Measurements from ENCODE around the gene NFE2L2.
"Not testable (repeated sequence)": the region's sequence is repeated elsewhere in the genome, so short reads cannot be mapped to it uniquely, and the experiment has no call there.

NFE2L2 gene

GRCh38 chr2:177279847-177280246, 15.3 kb upstream of the NFE2L2 start:
- no peak for DNase-seq

- no peak for DNase-seq
Observed at GRCh38 chr2:177275743-177276055, 11.2 kb upstream of the NFE2L2 start.

GRCh38 chr2:177275040-177275742, 10.7 kb upstream of the NFE2L2 start:
- DNase-seq, result no peak

GRCh38 chr2:177273408-177273807, 8.9 kb upstream of the NFE2L2 start:
- no peak for DNase-seq

- DNase-seq, result no peak
Observed at GRCh38 chr2:177272765-177273164, 8.2 kb upstream of the NFE2L2 start.

- no peak for DNase-seq
Observed at GRCh38 chr2:177271981-177272666, 7.6 kb upstream of the NFE2L2 start.

GRCh38 chr2:177270531-177270930, 6.0 kb upstream of the NFE2L2 start:
- no peak for DNase-seq

GRCh38 chr2:177268901-177269300, 4.4 kb upstream of the NFE2L2 start:
- DNase-seq, result no peak

GRCh38 chr2:177268187-177268871, 3.8 kb upstream of the NFE2L2 start:
- no peak for DNase-seq

GRCh38 chr2:177266955-177267354, 2.4 kb upstream of the NFE2L2 start:
- not testable (repeated sequence) for DNase-seq

- no peak for DNase-seq
Observed at GRCh38 chr2:177265824-177266817, 1.6 kb upstream of the NFE2L2 start.

- DNase-seq, result peak in 1 of 2 experiments; percentile 67
Observed at GRCh38 chr2:177264209-177264692, 276 bp downstream of the NFE2L2 start.

- DNase-seq, result peak; percentile 95 to 98
Observed at GRCh38 chr2:177263451-177264208, 897 bp downstream of the NFE2L2 start.

- DNase-seq, result no peak
Observed at GRCh38 chr2:177262958-177263450, 1.5 kb downstream of the NFE2L2 start.

- DNase-seq, result no peak
Observed at GRCh38 chr2:177262092-177262491, 2.4 kb downstream of the NFE2L2 start.

- DNase-seq, result no peak
Observed at GRCh38 chr2:177261116-177262060, 3.1 kb downstream of the NFE2L2 start.

- no peak for DNase-seq
Observed at GRCh38 chr2:177260379-177260778, 4.1 kb downstream of the NFE2L2 start.

GRCh38 chr2:177258059-177258458, 6.5 kb downstream of the NFE2L2 start:
- no peak for DNase-seq

- no peak for DNase-seq
Observed at GRCh38 chr2:177257471-177257870, 7.1 kb downstream of the NFE2L2 start.

GRCh38 chr2:177256695-177257094, 7.8 kb downstream of the NFE2L2 start:
- DNase-seq, result no peak

- DNase-seq, result no peak
Observed at GRCh38 chr2:177256026-177256425, 8.5 kb downstream of the NFE2L2 start.

Measured in NCI-H2081 (cell line).